CD4-positive, alpha-beta T cell treated with Interferon gamma for 1 hour (primary cell): ENCODE measurements around the gene FAM50B.

ENCODE experiments used
- DNase-seq: peaks from one replicate; pipeline ENCODE4 v3.0.0-alpha.2; 2020

FAM50B gene

GRCh38 chr6:3898265-3898994, 49.3 kb downstream of the FAM50B start:
- no peak for DNase-seq

GRCh38 chr6:3899061-3899460, 49.9 kb downstream of the FAM50B start:
- no peak for DNase-seq

GRCh38 chr6:3899970-3900439, 50.8 kb downstream of the FAM50B start:
- DNase-seq = no peak
